HepG2 (cell line): ENCODE results near the gene PODXL. TPM values are rescaled to one million over a fixed set of nuclear protein-coding genes. Genes with fewer than 3 reads are reported as not detected.

Experiments
- ATAC-seq: fragments of 200-7000 bp; cut with Tn5 transposase; 3 replicates; pipeline ENCODE4 v1.9.1; 2020; ENCODE audit warnings: mild to moderate bottlenecking, moderate library complexity
- BruUV-seq: library from RNA; stranded (reverse); fragments of 400-500 nt; replicated peaks from 2 replicates; lab custom pipeline; 2021; lab: Mats Ljungman, UMichigan
- CTCF ChIA-PET: fragments of 300-600 bp; formaldehyde crosslinking; extraction: SDS; loops from one replicate; lab custom pipeline; 2021; ENCODE audit warnings: low total read pairs, inconsistent platforms, low intra/inter-chr PET ratio; lab: Yijun Ruan, JAX
- POLR2A ChIA-PET: fragments of 350-600 bp; sonication (Branson Sonifier 250); formaldehyde crosslinking; loops from one replicate; lab custom pipeline; 2020; ENCODE audit warnings: antibody characterized with exemption, inconsistent platforms; lab: Yijun Ruan, JAX
- DNase-seq: peaks from one replicate; pipeline ENCODE4 v3.0.0-alpha.2; 2015; ENCODE audit warnings: low spot score
- FAIRE-seq: peaks from 3 replicates; lab custom pipeline; 2011; peaks lifted over from hg19 to GRCh38; lab: Jason Lieb, UNC
- H2AFZ ChIP-seq: one replicate; pipeline ENCODE4 v1.6.1; 2011; ENCODE audit warnings: low read length, inconsistent platforms
- H3K27ac ChIP-seq: fragments of 300-600 bp; 3 replicates; pipeline ENCODE4 v1.8.0; 2011; ENCODE audit warnings: mixed run types, mild to moderate bottlenecking, mixed read lengths, low read length, inconsistent platforms; ENCODE audit not compliant: insufficient read depth; ENCODE audit errors: extremely low read length
- H3K27me3 ChIP-seq, 2 experiments: fragments of 200-600 bp in 1 of 2; 2 replicates in 1 of 2; 3 replicates in 1 of 2; pipeline versions ENCODE4 v1.6.0 to v1.8.0; 2011; ENCODE audit warnings: low read length in 2 of 2, mild to moderate bottlenecking in 2 of 2, moderate library complexity in 2 of 2, inconsistent platforms in 1 of 2; ENCODE audit not compliant: insufficient read depth in 2 of 2, control insufficient read depth in 1 of 2
- H3K36me3 ChIP-seq, 2 experiments: fragments of 200-600 bp in 1 of 2; replicated peaks in 1 of 2; 2 replicates in 1 of 2; 3 replicates in 1 of 2; pipeline versions ENCODE4 v1.5.1 to v1.8.0; 2011; ENCODE audit warnings: low read length in 2 of 2, inconsistent platforms in 1 of 2; ENCODE audit not compliant: insufficient read depth in 2 of 2, control insufficient read depth in 1 of 2
- H3K4me1 ChIP-seq: 2 replicates; pipeline ENCODE4 v1.5.1; 2012; ENCODE audit warnings: low read length, inconsistent platforms; ENCODE audit not compliant: insufficient read depth
- H3K4me2 ChIP-seq: 2 replicates; pipeline ENCODE4 v1.6.0; 2011; ENCODE audit warnings: low read depth, low read length, inconsistent platforms
- H3K4me3 ChIP-seq, 3 experiments: fragments of 200-600 bp in 1 of 3; sonication (generic), shearing (Covaris generic) in 1 of 3; replicated peaks in 1 of 3; 2 replicates each; pipeline ENCODE4 v1.5.1; 2011 to 2016; ENCODE audit warnings: low read length in 3 of 3, inconsistent platforms in 2 of 3, low read depth in 2 of 3, mild to moderate bottlenecking in 2 of 3, control low read depth in 1 of 3, mixed read lengths in 1 of 3; ENCODE audit not compliant: insufficient read depth in 1 of 3
- H3K79me2 ChIP-seq: one replicate; pipeline ENCODE4 v1.6.1; 2011; ENCODE audit warnings: low read length, inconsistent platforms; ENCODE audit not compliant: insufficient read depth
- H3K9ac ChIP-seq: 2 replicates; pipeline ENCODE4 v1.6.0; 2011; ENCODE audit warnings: mild to moderate bottlenecking, low read depth, low read length, inconsistent platforms; ENCODE audit not compliant: insufficient read depth
- H3K9me3 ChIP-seq: 2 replicates; pipeline ENCODE4 v1.5.1; 2012; ENCODE audit warnings: mild to moderate bottlenecking, low read length
- H4K20me1 ChIP-seq: 2 replicates; pipeline ENCODE4 v1.6.0; 2011; ENCODE audit warnings: inconsistent platforms, mild to moderate bottlenecking, low read length, moderate library complexity; ENCODE audit not compliant: insufficient read depth
- ARNTL ChIP-seq: sonication (generic); formaldehyde crosslinking; IDR thresholded peaks from 2 replicates; pipeline ENCODE4 v1.4.0; 2020; ENCODE audit warnings: mild to moderate bottlenecking, missing genetic modification reagents
- ISL2 ChIP-seq: sonication (generic); formaldehyde crosslinking; IDR thresholded peaks from 2 replicates; pipeline ENCODE4 v1.5.0; 2020; ENCODE audit warnings: missing genetic modification reagents
- KLF13 ChIP-seq: sonication (generic); formaldehyde crosslinking; IDR thresholded peaks from 2 replicates; pipeline ENCODE4 v1.4.0; 2020; ENCODE audit warnings: mild to moderate bottlenecking, missing genetic modification reagents
- ZNF34 ChIP-seq: sonication (generic); formaldehyde crosslinking; IDR thresholded peaks from 2 replicates; pipeline ENCODE4 v1.4.0; 2020; ENCODE audit warnings: mild to moderate bottlenecking, missing genetic modification reagents, borderline replicate concordance
- ZNF850 ChIP-seq: sonication (generic); formaldehyde crosslinking; conservative IDR thresholded peaks from 2 replicates; pipeline ENCODE4 v1.9.0; 2021; ENCODE audit warnings: mild to moderate bottlenecking, missing genetic modification reagents
- WGBS: methylation state at CpG from one replicate; pipeline ENCODE4 v1.1.6; 2017; ENCODE audit warnings: low lambda C conversion rate; 5-methylcytosine and 5-hydroxymethylcytosine counted together
- in situ Hi-C: cut with HindIII; loops from 2 replicates; pipeline ENCODE4 v1.10.0; 2017; ENCODE audit warnings: low pct_unique_long_range_greater_than_20kb; ENCODE audit not compliant: extremely low pct_ligation_motif_present
- intact Hi-C: fragments of 100-400 bp; cut with micrococcal nuclease; formaldehyde crosslinking; loops from one replicate; pipeline ENCODE4 v1.10.0; 2022; ENCODE audit not compliant: unreplicated experiment
- polyA plus RNA-seq, 8 experiments: library from polyadenylated mRNA; depleted of rRNA in 3 of 8; stranded (reverse) in 7 of 8; unstranded in 1 of 8; fragments of >200 nt; fragmentation: Illumina TruSeq in 4 of 8; extraction: Trizol in 4 of 8; gene quantifications; 2 replicates each; pipeline versions ENCODE4 v1.2.1 to v1.2.3, GENCODE V29; 2011 to 2016; ENCODE audit warnings: low read depth in 4 of 8, missing spikeins in 1 of 8, mixed read lengths in 1 of 8; ENCODE audit not compliant: insufficient read depth in 1 of 8
- total RNA-seq, 5 experiments: library from RNA; depleted of rRNA; stranded (reverse); fragments of >200 nt; fragmentation: Illumina TruSeq; extraction: Trizol; gene quantifications; 2 replicates each; pipeline ENCODE4 v1.2.3, GENCODE V29; 2016; ENCODE audit warnings: low read depth in 1 of 5
- TF ChIP-seq, protein P1 (sequence below), 2 experiments: fragments of 450-650 bp in 1 of 2; sonication (generic) in 1 of 2; formaldehyde crosslinking in 1 of 2; IDR thresholded peaks; 2 replicates each; pipeline versions ENCODE4 v1.6.1 to v1.8.0; 2016 to 2022; ENCODE audit warnings: antibody characterized with exemption in 1 of 2, mild to moderate bottlenecking in 1 of 2, missing genetic modification reagents in 1 of 2

Gene PODXL
- total and polyA plus RNA-seq, 2 of the 13 experiments (the other 11 are each of a cell fraction or from before 2014, with no cell fraction given): 0.22 to 0.54 TPM

DNA sequence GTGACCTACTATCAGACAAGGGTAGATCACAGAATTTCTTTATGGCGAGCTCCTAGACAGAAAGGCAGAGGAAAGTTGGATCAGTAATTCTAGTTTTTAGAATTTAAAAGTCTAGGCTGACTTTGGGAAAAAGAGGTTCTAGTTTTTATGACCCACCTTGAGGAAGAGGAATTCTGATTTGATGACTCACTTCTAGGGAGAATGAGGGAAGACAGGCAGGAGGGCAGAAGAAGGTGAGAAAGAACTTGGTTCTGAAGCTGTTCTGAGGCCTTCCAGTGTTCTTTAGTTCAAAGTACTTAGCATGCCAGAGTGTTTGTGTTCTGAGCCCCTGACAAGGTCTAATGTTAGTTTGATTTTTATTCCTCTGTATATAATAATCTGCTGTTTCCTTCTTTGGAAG lies 97.2 kb downstream of the PODXL start:
- DNase-seq: no peak
- in situ Hi-C loops (no loop called here), intact Hi-C loops (no loop called here)
- ChIA-PET CTCF (no interaction called here), POLR2A (no interaction called here)
- Histone ChIP-seq H3K4me1 (no peaks in the 10 kb centered on the region), H3K79me2 (no peaks in the 10 kb centered on the region), H2AFZ (no peak overlapping the region), H3K9ac (no peak overlapping the region), H3K4me3 (no peak overlapping the region), H3K27me3 (no peaks in the 10 kb centered on the region), H3K27ac (no peak overlapping the region), H3K4me2 (no peak overlapping the region), H3K9me3 (no peaks in the 10 kb centered on the region), H4K20me1 (no peaks in the 10 kb centered on the region), H3K36me3 (peaks cover 4 to 21% of the 10 kb centered on the region in 2 experiments; a peak in 3 of 5 replicates)
- FAIRE-seq: no peak
- WGBS: 100% methylated on average over 1 of the region's 1 CpG
- no peak for ATAC-seq
- BruUV-seq: no TSS peak
- TF ChIP-seq ARNTL (CRISPR knock-in tag) (no peak), KLF13 (CRISPR knock-in tag) (no peak), ZNF34 (no peak), ZNF850 (CRISPR knock-in tag) (no peak), ISL2 (CRISPR knock-in tag) (no peak)
- TF ChIP-seq, protein P1, sequence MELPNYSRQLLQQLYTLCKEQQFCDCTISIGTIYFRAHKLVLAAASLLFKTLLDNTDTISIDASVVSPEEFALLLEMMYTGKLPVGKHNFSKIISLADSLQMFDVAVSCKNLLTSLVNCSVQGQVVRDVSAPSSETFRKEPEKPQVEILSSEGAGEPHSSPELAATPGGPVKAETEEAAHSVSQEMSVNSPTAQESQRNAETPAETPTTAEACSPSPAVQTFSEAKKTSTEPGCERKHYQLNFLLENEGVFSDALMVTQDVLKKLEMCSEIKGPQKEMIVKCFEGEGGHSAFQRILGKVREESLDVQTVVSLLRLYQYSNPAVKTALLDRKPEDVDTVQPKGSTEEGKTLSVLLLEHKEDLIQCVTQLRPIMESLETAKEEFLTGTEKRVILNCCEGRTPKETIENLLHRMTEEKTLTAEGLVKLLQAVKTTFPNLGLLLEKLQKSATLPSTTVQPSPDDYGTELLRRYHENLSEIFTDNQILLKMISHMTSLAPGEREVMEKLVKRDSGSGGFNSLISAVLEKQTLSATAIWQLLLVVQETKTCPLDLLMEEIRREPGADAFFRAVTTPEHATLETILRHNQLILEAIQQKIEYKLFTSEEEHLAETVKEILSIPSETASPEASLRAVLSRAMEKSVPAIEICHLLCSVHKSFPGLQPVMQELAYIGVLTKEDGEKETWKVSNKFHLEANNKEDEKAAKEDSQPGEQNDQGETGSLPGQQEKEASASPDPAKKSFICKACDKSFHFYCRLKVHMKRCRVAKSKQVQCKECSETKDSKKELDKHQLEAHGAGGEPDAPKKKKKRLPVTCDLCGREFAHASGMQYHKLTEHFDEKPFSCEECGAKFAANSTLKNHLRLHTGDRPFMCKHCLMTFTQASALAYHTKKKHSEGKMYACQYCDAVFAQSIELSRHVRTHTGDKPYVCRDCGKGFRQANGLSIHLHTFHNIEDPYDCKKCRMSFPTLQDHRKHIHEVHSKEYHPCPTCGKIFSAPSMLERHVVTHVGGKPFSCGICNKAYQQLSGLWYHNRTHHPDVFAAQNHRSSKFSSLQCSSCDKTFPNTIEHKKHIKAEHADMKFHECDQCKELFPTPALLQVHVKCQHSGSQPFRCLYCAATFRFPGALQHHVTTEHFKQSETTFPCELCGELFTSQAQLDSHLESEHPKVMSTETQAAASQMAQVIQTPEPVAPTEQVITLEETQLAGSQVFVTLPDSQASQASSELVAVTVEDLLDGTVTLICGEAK (IDR thresholded peaks at IDR 0.05): no peak
- TF ChIP-seq, protein P1 (CRISPR knock-in tag; IDR thresholded peaks at IDR 0.05): no peak
